CD4-positive, alpha-beta T cell (primary cell): ENCODE data around the gene DLG1. TPM values are rescaled to one million over a fixed set of nuclear protein-coding genes. Genes with fewer than 3 reads are reported as not detected.

Experiments
- ATAC-seq: fragments of 200-7000 bp; cut with Tn5 transposase; one replicate; pipeline ENCODE4 v1.10.0; 2022; ENCODE audit warnings: mild to moderate bottlenecking; ENCODE audit not compliant: poor library complexity
- CTCF ChIA-PET: fragments of 350-600 bp; sonication (Branson Sonifier 250); formaldehyde crosslinking; loops from one replicate; lab custom pipeline; 2021; ENCODE audit warnings: antibody characterized with exemption, inconsistent platforms; lab: Charles Lee
- POLR2A ChIA-PET: fragments of 350-600 bp; sonication (Branson Sonifier 250); formaldehyde crosslinking; loops from one replicate; lab custom pipeline; 2021; ENCODE audit warnings: antibody characterized with exemption, inconsistent platforms; lab: Charles Lee
- DNase-seq, 14 experiments: peaks; one replicate each; pipeline ENCODE4 v3.0.0-alpha.2; 2013 to 2020; ENCODE audit warnings: mixed read lengths in 2 of 14
- H3K27ac ChIP-seq, 2 donors: one replicate each; pipeline versions ENCODE4 v1.5.1 to v1.7.0; 2013; ENCODE audit warnings: low read length in 2 of 2, low read depth in 1 of 2, mild to moderate bottlenecking in 1 of 2
- H3K27me3 ChIP-seq, 2 experiments: 1 replicate in 1 of 2; 2 replicates in 1 of 2; pipeline versions ENCODE4 v1.6.1 to v1.7.0; 2013; ENCODE audit warnings: low read length in 2 of 2, control low read depth in 1 of 2, mild to moderate bottlenecking in 1 of 2, moderate library complexity in 1 of 2; ENCODE audit not compliant: insufficient read depth in 2 of 2, control insufficient read depth in 1 of 2
- H3K36me3 ChIP-seq: one replicate; pipeline ENCODE4 v1.6.1; 2013; ENCODE audit warnings: low read length, control low read depth; ENCODE audit not compliant: insufficient read depth
- H3K4me1 ChIP-seq: one replicate; pipeline ENCODE4 v1.6.1; 2013; ENCODE audit warnings: low read length, control low read depth; ENCODE audit not compliant: insufficient read depth
- H3K4me3 ChIP-seq: one replicate; pipeline ENCODE4 v1.5.1; 2013; ENCODE audit warnings: mild to moderate bottlenecking, low read length, moderate library complexity
- H3K9me3 ChIP-seq, 2 experiments: 1 replicate in 1 of 2; 2 replicates in 1 of 2; pipeline versions ENCODE4 v1.6.1 to v1.7.0; 2013; ENCODE audit warnings: low read length in 2 of 2, mild to moderate bottlenecking in 2 of 2, control low read depth in 1 of 2, moderate library complexity in 1 of 2; ENCODE audit not compliant: control insufficient read depth in 1 of 2, insufficient read depth in 1 of 2
- H3K27ac Mint-ChIP-seq: one replicate; pipeline ENCODE4 v1.8.0; 2020; ENCODE audit warnings: mixed read lengths
- H3K27me3 Mint-ChIP-seq: one replicate; pipeline ENCODE4 v1.8.0; 2021; ENCODE audit warnings: mixed read lengths
- H3K36me3 Mint-ChIP-seq: one replicate; pipeline ENCODE4 v1.8.0; 2021; ENCODE audit warnings: low read depth, mixed read lengths
- H3K4me1 Mint-ChIP-seq: one replicate; pipeline ENCODE4 v1.8.0; 2021; ENCODE audit warnings: low read depth, mixed read lengths
- H3K4me3 Mint-ChIP-seq: one replicate; pipeline ENCODE4 v1.8.0; 2020; ENCODE audit warnings: mild to moderate bottlenecking, mixed read lengths
- H3K9me3 Mint-ChIP-seq: one replicate; pipeline ENCODE4 v1.8.0; 2020; ENCODE audit warnings: mixed read lengths
- intact Hi-C, 2 experiments: fragments of 100-400 bp; cut with DNase I in 1 of 2; cut with micrococcal nuclease in 1 of 2; formaldehyde crosslinking; loops; one replicate each; pipeline versions ENCODE4 v1.15.1 to v1.9.0; 2023 to 2025; cut with DNase I, micrococcal nuclease
- total RNA-seq, 174 experiments: library from RNA in 2 of 174; stranded (reverse) in 2 of 174; gene quantifications; one replicate each; pipeline ENCODE4 v1.2.3 and lab custom pipeline; 2021 to 2026
- TF ChIP-seq, protein P1 (sequence below): fragments of 200-600 bp; IDR thresholded peaks from one replicate; pipeline ENCODE4 v1.8.0; 2022; ENCODE audit warnings: antibody characterized with exemption, mild to moderate bottlenecking

DLG1 gene
- total RNA-seq, 2 experiments from 2014 or later = 86.8 to 91.8 TPM

DNA sequence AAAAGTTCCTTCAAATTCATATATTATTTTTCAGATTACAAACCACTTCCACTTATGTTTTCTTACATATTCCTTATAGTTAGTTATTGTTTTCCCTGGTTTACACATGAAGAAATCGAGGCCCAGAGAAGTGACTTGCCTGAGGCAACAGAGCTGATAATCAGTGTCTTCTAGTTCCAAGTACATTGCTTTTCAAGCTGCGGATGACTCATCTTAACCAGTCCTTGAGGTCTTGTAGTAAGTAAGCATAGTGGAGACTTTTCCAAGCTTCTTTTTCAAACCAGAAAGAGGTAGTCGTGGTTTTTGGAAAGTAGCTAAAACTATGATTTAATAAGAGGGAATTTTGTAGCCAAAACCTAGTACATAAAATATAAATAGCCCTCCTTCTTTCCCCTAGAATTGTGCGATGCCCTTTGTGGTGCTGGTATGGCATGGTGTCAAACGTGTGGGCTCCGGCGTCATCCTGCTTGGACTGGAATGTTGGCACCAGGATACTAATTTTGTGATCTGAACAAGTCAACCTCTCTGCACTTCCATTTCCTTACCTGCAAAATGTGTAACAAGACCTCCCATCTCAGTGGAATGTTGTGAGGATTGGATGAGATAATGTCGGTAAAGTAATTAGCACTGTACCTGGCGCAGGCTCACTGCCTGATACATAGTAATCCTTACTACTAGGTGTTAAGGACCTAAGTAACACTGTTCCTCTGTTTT is 19.0 kb upstream of the DLG1 start:
- TF ChIP-seq, protein P1, sequence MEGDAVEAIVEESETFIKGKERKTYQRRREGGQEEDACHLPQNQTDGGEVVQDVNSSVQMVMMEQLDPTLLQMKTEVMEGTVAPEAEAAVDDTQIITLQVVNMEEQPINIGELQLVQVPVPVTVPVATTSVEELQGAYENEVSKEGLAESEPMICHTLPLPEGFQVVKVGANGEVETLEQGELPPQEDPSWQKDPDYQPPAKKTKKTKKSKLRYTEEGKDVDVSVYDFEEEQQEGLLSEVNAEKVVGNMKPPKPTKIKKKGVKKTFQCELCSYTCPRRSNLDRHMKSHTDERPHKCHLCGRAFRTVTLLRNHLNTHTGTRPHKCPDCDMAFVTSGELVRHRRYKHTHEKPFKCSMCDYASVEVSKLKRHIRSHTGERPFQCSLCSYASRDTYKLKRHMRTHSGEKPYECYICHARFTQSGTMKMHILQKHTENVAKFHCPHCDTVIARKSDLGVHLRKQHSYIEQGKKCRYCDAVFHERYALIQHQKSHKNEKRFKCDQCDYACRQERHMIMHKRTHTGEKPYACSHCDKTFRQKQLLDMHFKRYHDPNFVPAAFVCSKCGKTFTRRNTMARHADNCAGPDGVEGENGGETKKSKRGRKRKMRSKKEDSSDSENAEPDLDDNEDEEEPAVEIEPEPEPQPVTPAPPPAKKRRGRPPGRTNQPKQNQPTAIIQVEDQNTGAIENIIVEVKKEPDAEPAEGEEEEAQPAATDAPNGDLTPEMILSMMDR = no peak
- Mint-ChIP-seq H3K27me3 (peaks cover 29% of the 10 kb centered on the region), H3K4me1 (no peaks in the 10 kb centered on the region), H3K4me3 (no peak overlapping the region), H3K9me3 (no peaks in the 10 kb centered on the region), H3K27ac (no peak overlapping the region), H3K36me3 (no peaks in the 10 kb centered on the region)
- intact Hi-C loops = no loop called here
- H3K36me3 ChIP-seq = no peaks in the 10 kb centered on the region
- H3K9me3 ChIP-seq = no peaks in the 10 kb centered on the region
- no peak overlapping the region for H3K4me3 ChIP-seq
- POLR2A ChIA-PET = no interaction called here
- H3K27ac ChIP-seq = no peak overlapping the region
- DNase-seq (no peak), ATAC-seq (no peak)
- H3K4me1 ChIP-seq = no peaks in the 10 kb centered on the region
- CTCF ChIA-PET = no interaction called here
- H3K27me3 ChIP-seq = peaks cover 0 to 5% of the 10 kb centered on the region in 2 experiments

DNA sequence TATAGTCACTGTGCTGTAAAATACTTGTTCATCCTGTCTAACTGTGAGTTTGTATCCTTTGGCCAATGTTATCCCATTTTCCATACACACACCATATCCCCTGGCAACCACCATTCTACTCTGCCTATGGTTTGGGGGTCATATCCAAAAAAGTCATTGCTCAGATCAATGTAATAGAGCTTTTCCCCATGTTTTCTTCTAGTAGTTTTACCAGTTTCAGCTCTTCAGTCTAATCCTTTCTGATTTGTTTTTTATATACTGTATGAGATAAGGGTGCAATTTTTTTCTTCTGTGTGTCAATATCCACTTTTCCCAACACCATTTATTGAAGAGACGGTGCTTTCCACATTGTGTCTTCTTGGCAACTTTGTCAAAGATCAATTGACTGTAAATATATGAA is 14.0 kb upstream of the DLG1 start:
- H3K27me3 Mint-ChIP-seq = peaks cover 6% of the 10 kb centered on the region
- CTCF ChIA-PET = no interaction called here

DNA sequence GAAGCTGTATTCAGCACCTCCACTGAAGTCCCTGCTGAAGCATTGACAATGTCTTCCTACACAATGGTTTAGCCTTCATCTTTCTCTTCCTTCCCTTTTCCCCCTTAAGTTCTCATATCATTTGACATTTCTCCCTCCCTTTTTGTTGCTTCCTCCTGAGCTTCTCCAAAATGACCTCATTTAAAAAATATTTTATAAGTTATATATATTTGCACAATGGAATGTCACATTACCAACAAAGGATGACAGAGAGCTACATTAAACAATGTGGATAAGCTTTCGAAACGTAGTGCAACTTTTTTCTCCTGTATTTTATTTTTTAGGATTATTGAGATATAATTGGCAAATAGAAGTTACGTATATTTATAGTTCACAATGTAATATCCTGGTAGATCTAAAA is 13.2 kb upstream of the DLG1 start:
- no peaks in the 10 kb centered on the region for H3K27me3 ChIP-seq
- H3K4me1 ChIP-seq = no peaks in the 10 kb centered on the region
- H3K4me3 ChIP-seq = no peak overlapping the region
- H3K9me3 ChIP-seq = no peaks in the 10 kb centered on the region
- ATAC-seq (no peak), DNase-seq (no peak)
- no peaks in the 10 kb centered on the region for H3K36me3 Mint-ChIP-seq
- peaks cover 6% of the 10 kb centered on the region for H3K27me3 Mint-ChIP-seq
- TF ChIP-seq, protein P1 = no peak
- CTCF ChIA-PET = no interaction called here
- no peak overlapping the region for H3K27ac Mint-ChIP-seq
- H3K4me1 Mint-ChIP-seq = peaks cover 4% of the 10 kb centered on the region
- H3K36me3 ChIP-seq = no peaks in the 10 kb centered on the region
- POLR2A ChIA-PET = no interaction called here
- no peak overlapping the region for H3K27ac ChIP-seq
- no peak overlapping the region for H3K4me3 Mint-ChIP-seq
- intact Hi-C loops = no loop called here
- no peaks in the 10 kb centered on the region for H3K9me3 Mint-ChIP-seq

More for the DNA sequence above, 14.0 kb upstream of the DLG1 start:
- Mint-ChIP-seq H3K9me3 (no peaks in the 10 kb centered on the region), H3K27ac (no peak overlapping the region), H3K4me1 (peaks cover 4% of the 10 kb centered on the region), H3K36me3 (no peaks in the 10 kb centered on the region), H3K4me3 (no peak overlapping the region)
- Histone ChIP-seq H3K27ac (no peak overlapping the region), H3K9me3 (no peaks in the 10 kb centered on the region), H3K27me3 (no peaks in the 10 kb centered on the region), H3K4me1 (no peaks in the 10 kb centered on the region), H3K4me3 (no peak overlapping the region), H3K36me3 (no peaks in the 10 kb centered on the region)
- ATAC-seq (no peak), DNase-seq (no peak)
- intact Hi-C loops = no loop called here
- POLR2A ChIA-PET = no interaction called here
- TF ChIP-seq, protein P1 = no peak
